ENCODE measurements around the gene GALNTL6.
"Not testable (repeated sequence)": the region's sequence is repeated elsewhere in the genome, so short reads cannot be mapped to it uniquely, and the experiment has no call there.

Gene GALNTL6

DNA sequence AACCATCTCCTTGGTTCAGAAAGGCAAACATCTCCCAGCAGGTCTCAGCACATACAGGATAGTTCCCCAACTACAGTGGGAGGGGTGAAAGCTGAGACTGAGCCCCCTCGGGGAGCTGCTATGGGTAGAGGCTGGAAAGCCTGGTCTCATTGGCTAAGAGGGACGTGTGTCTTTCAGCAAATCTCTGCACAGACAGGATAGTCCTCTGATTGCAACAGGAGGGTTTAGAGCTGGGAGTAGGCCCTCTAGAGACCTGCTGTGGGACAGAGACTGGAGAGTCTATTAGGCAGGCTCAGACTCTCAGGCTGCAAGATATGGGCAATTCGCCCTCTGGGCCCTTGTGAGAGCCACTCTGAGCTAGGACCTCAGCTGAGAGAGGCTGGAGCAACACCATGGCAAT lies 1083.8 kb downstream of the GALNTL6 start:
- no peak for DNase-seq (ENCODE audit: extremely low read depth, low read depth)
- H3K4me3 ChIP-seq (replicated peaks; ENCODE audit: low read depth, low read length): no peak overlapping the region
- TF ChIP-seq, protein P1, sequence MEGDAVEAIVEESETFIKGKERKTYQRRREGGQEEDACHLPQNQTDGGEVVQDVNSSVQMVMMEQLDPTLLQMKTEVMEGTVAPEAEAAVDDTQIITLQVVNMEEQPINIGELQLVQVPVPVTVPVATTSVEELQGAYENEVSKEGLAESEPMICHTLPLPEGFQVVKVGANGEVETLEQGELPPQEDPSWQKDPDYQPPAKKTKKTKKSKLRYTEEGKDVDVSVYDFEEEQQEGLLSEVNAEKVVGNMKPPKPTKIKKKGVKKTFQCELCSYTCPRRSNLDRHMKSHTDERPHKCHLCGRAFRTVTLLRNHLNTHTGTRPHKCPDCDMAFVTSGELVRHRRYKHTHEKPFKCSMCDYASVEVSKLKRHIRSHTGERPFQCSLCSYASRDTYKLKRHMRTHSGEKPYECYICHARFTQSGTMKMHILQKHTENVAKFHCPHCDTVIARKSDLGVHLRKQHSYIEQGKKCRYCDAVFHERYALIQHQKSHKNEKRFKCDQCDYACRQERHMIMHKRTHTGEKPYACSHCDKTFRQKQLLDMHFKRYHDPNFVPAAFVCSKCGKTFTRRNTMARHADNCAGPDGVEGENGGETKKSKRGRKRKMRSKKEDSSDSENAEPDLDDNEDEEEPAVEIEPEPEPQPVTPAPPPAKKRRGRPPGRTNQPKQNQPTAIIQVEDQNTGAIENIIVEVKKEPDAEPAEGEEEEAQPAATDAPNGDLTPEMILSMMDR (IDR thresholded peaks at IDR 0.05; ENCODE audit: low read depth, low read length, missing control alignments): no peak

GRCh38 chr4:172898715-172899114 lies 1085.5 kb downstream of the GALNTL6 start:
- TF ChIP-seq, protein P1 (IDR thresholded peaks at IDR 0.05; ENCODE audit: low read depth, low read length, missing control alignments): no peak
- no peak for DNase-seq (ENCODE audit: extremely low read depth, low read depth)
- H3K4me3 ChIP-seq (replicated peaks; ENCODE audit: low read depth, low read length): no peak overlapping the region

DNA sequence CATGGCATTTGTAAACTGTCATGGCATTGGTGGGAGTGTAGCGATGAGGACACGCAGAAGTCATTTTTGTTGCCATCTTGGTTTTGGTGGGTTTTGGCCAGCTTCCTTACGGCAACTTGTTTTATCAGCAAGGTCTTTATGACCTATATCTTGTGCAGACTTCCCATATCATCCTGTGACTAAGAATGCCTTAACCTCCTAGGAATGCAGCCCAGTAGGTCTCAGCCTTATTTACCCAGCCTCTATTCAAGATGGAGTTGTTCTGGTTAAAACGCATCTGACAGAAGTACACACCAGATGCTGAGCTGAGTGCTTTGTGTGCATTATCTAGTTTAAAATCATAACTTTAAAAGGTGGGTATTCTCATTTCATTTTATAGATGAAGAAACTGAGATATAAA lies 1086.7 kb downstream of the GALNTL6 start:
- no peak overlapping the region for H3K4me3 ChIP-seq (replicated peaks; ENCODE audit: low read depth, low read length)
- DNase-seq (ENCODE audit: extremely low read depth, low read depth): no peak
- TF ChIP-seq, protein P1 (IDR thresholded peaks at IDR 0.05; ENCODE audit: low read depth, low read length, missing control alignments): no peak

- TF ChIP-seq, protein P1 (IDR thresholded peaks at IDR 0.05; ENCODE audit: low read depth, low read length, missing control alignments): no peak
- no peak overlapping the region for H3K4me3 ChIP-seq (replicated peaks; ENCODE audit: low read depth, low read length)
- DNase-seq (ENCODE audit: extremely low read depth, low read depth): no peak
Measured at GRCh38 chr4:172900900-172901299, 1087.7 kb downstream of the GALNTL6 start.

- not testable (repeated sequence) for DNase-seq (ENCODE audit: extremely low read depth, low read depth); H3K4me3 ChIP-seq (replicated peaks; ENCODE audit: low read depth, low read length)
Measured at GRCh38 chr4:172912468-172912867, 1099.3 kb downstream of the GALNTL6 start.

DNA sequence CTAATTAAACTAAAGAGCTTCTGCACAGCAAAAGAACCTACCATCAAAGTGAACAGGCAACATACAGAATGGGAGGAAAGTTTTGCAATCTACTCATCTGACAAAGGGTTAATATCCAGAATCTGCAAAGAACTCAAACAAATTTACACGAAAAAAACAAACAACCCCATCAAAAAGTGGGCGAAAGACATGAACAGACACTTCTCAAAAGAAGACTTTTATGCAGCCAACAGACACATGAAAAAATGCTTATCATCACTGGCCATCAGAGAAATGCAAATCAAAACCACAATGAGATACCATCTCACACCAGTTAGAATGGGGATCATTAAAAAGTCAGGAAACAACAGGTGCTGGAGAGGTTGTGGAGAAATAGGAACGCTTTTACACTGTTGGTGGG lies 1104.2 kb downstream of the GALNTL6 start:
- not testable (repeated sequence) for H3K4me3 ChIP-seq (replicated peaks; ENCODE audit: low read depth, low read length); DNase-seq (ENCODE audit: extremely low read depth, low read depth)

DNA sequence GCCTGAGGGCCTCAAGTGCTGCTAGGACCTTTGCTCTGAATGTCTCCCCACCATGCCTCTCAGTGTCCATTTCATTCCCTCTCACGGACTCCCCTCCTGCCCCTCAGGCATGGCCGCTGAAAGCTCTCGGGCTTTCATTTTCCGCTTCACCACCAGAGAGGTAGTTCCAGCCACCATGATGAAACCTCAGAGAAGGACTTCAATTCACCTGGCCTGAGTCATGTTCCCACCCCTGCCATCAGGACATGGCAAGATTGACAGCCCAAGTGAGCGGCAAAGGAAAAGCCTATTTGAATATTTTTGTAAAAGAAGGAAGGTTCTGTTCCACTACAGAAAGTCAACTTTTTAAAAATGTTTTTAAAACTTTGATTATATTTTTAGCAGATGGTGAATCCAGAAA lies 1106.1 kb downstream of the GALNTL6 start:
- no peak overlapping the region for H3K4me3 ChIP-seq (replicated peaks; ENCODE audit: low read depth, low read length)
- no peak for DNase-seq (ENCODE audit: extremely low read depth, low read depth)
- TF ChIP-seq, protein P1 (IDR thresholded peaks at IDR 0.05; ENCODE audit: low read depth, low read length, missing control alignments): no peak

GRCh38 chr4:172927096-172927814 lies 1114.1 kb downstream of the GALNTL6 start:
- no peak overlapping the region for H3K4me3 ChIP-seq (replicated peaks; ENCODE audit: low read depth, low read length)
- DNase-seq (ENCODE audit: extremely low read depth, low read depth): no peak
- TF ChIP-seq, protein P1 (IDR thresholded peaks at IDR 0.05; ENCODE audit: low read depth, low read length, missing control alignments): no peak
